Dermis microvascular lymphatic vessel endothelial cell (primary cell): ENCODE results near the gene DCLK1. TPM values are rescaled to one million over a fixed set of nuclear protein-coding genes. Genes with fewer than 3 reads are reported as not detected.

Experiments used
- DNase-seq, 2 donors: peaks; one replicate each; pipeline versions ENCODE4 v3.0.0 to v3.0.0-alpha.2; 2010; ENCODE audit warnings: low read depth in 2 of 2
- total RNA-seq: library from RNA; depleted of rRNA; stranded (reverse); fragments of >200 nt; gene quantifications from 2 replicates; pipeline ENCODE4 v1.2.1, GENCODE V29; 2014

Gene DCLK1
- total RNA-seq: 10.5 and 43.6 TPM in 2 replicates

GRCh38 chr13:36131222-36131930 is at the start of gene DCLK1:
TSS of gene DCLK1 (minus strand) at chr13:36131382.
- no peak for DNase-seq

- DNase-seq: no peak
Observed at GRCh38 chr13:36175621-36176020, 44.4 kb upstream of the DCLK1 start.

GRCh38 chr13:36174923-36175322 is 43.7 kb upstream of the DCLK1 start:
- DNase-seq: no peak

- no peak for DNase-seq
Observed at GRCh38 chr13:36173571-36174322, 42.6 kb upstream of the DCLK1 start.

GRCh38 chr13:36166046-36166445 is 34.9 kb upstream of the DCLK1 start:
- no peak for DNase-seq

GRCh38 chr13:36163809-36164308 is 32.7 kb upstream of the DCLK1 start:
- no peak for DNase-seq

GRCh38 chr13:36163286-36163685 is 32.1 kb upstream of the DCLK1 start:
- DNase-seq: no peak

- DNase-seq: no peak
Observed at GRCh38 chr13:36160297-36160696, 29.1 kb upstream of the DCLK1 start.

GRCh38 chr13:36158611-36159010 is 27.4 kb upstream of the DCLK1 start:
- no peak for DNase-seq

GRCh38 chr13:36157480-36157879 is 26.3 kb upstream of the DCLK1 start:
- no peak for DNase-seq

GRCh38 chr13:36154567-36155291 is 23.5 kb upstream of the DCLK1 start:
- no peak for DNase-seq

GRCh38 chr13:36151591-36151990 is 20.4 kb upstream of the DCLK1 start:
- DNase-seq: no peak

- DNase-seq: no peak
Observed at GRCh38 chr13:36148446-36148845, 17.3 kb upstream of the DCLK1 start.

- no peak for DNase-seq
Observed at GRCh38 chr13:36147330-36147729, 16.1 kb upstream of the DCLK1 start.

- no peak for DNase-seq
Observed at GRCh38 chr13:36146511-36147269, 15.5 kb upstream of the DCLK1 start.

GRCh38 chr13:36143738-36144137 is 12.6 kb upstream of the DCLK1 start:
- no peak for DNase-seq

- DNase-seq: no peak
Observed at GRCh38 chr13:36142735-36143134, 11.6 kb upstream of the DCLK1 start.

GRCh38 chr13:36135876-36136275 is 4.7 kb upstream of the DCLK1 start:
- no peak for DNase-seq

- DNase-seq: no peak
Observed at GRCh38 chr13:36134632-36135031, 3.5 kb upstream of the DCLK1 start.

GRCh38 chr13:36133950-36134626 is 2.9 kb upstream of the DCLK1 start:
- no peak for DNase-seq

GRCh38 chr13:36132376-36132775 is 1.2 kb upstream of the DCLK1 start:
- no peak for DNase-seq
